Measurements from ENCODE around the gene XRCC6. TPM values are rescaled to one million over a fixed set of nuclear protein-coding genes. Genes with fewer than 3 reads are reported as not detected.
A peak's percentile ranks its signal among the peaks of the same experiment; 100 is the strongest.

The XRCC6 gene
- total and polyA plus RNA-seq, 9 of the 15 experiments (the other 6 are each of a cell fraction or from before 2014, with no cell fraction given), result 151 to 440 (median 318) TPM

DNA sequence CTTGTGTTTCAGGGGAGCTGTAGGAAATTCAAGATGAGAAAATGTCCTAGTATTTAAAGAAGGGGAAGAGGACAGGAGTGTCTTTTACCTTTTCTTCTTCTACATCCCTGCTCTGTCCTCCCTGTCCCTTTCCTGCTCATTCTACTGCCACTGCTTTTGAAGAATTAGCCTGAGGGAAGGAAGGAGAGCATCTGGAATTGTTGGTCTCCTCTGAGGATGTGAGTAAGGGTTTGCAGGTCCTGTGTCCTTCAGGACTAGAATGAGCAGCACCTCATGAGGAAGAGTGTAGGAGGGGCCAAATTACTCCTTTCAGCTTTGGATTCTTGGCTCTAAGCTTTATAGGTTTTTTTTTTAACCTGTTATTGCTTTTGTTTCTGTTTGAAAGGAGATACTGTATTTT lies 43.4 kb downstream of the XRCC6 start (continued):
- TF ChIP-seq, protein P1, sequence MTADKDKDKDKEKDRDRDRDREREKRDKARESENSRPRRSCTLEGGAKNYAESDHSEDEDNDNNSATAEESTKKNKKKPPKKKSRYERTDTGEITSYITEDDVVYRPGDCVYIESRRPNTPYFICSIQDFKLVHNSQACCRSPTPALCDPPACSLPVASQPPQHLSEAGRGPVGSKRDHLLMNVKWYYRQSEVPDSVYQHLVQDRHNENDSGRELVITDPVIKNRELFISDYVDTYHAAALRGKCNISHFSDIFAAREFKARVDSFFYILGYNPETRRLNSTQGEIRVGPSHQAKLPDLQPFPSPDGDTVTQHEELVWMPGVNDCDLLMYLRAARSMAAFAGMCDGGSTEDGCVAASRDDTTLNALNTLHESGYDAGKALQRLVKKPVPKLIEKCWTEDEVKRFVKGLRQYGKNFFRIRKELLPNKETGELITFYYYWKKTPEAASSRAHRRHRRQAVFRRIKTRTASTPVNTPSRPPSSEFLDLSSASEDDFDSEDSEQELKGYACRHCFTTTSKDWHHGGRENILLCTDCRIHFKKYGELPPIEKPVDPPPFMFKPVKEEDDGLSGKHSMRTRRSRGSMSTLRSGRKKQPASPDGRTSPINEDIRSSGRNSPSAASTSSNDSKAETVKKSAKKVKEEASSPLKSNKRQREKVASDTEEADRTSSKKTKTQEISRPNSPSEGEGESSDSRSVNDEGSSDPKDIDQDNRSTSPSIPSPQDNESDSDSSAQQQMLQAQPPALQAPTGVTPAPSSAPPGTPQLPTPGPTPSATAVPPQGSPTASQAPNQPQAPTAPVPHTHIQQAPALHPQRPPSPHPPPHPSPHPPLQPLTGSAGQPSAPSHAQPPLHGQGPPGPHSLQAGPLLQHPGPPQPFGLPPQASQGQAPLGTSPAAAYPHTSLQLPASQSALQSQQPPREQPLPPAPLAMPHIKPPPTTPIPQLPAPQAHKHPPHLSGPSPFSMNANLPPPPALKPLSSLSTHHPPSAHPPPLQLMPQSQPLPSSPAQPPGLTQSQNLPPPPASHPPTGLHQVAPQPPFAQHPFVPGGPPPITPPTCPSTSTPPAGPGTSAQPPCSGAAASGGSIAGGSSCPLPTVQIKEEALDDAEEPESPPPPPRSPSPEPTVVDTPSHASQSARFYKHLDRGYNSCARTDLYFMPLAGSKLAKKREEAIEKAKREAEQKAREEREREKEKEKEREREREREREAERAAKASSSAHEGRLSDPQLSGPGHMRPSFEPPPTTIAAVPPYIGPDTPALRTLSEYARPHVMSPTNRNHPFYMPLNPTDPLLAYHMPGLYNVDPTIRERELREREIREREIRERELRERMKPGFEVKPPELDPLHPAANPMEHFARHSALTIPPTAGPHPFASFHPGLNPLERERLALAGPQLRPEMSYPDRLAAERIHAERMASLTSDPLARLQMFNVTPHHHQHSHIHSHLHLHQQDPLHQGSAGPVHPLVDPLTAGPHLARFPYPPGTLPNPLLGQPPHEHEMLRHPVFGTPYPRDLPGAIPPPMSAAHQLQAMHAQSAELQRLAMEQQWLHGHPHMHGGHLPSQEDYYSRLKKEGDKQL (CRISPR knock-in tag; IDR thresholded peaks at IDR 0.05; ENCODE audit: borderline replicate concordance), result no peak
- TF ChIP-seq POLR2AphosphoS5 (IDR thresholded peaks at IDR 0.05; ENCODE audit: control insufficient read depth, insufficient read depth, low read depth, low read length) (0 out of 2 replicates have a peak, but pooled peaks have one; percentile 57), RBFOX2 (IDR thresholded peaks at IDR 0.05; ENCODE audit: low read depth, low read length) (no peak), MED1 (CRISPR knock-in tag; IDR thresholded peaks at IDR 0.05; ENCODE audit: borderline replicate concordance) (no peak), SAP30 (IDR thresholded peaks at IDR 0.05; ENCODE audit: borderline replicate concordance, insufficient read depth, low read depth, low read length, poor library complexity, severe bottlenecking) (no peak), EHMT2 (IDR thresholded peaks at IDR 0.05) (no peak), ESRRA (IDR thresholded peaks at IDR 0.05; ENCODE audit: borderline replicate concordance, low read depth) (no peak), NFE2 (IDR thresholded peaks at IDR 0.05; ENCODE audit: low read depth) (no peak), ARNT (IDR thresholded peaks at IDR 0.05) (no peak), CXXC5 (CRISPR knock-in tag; IDR thresholded peaks at IDR 0.05) (no peak)
- TF ChIP-seq, protein P2, sequence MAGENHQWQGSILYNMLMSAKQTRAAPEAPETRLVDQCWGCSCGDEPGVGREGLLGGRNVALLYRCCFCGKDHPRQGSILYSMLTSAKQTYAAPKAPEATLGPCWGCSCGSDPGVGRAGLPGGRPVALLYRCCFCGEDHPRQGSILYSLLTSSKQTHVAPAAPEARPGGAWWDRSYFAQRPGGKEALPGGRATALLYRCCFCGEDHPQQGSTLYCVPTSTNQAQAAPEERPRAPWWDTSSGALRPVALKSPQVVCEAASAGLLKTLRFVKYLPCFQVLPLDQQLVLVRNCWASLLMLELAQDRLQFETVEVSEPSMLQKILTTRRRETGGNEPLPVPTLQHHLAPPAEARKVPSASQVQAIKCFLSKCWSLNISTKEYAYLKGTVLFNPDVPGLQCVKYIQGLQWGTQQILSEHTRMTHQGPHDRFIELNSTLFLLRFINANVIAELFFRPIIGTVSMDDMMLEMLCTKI (IDR thresholded peaks at IDR 0.05; ENCODE audit: partially characterized antibody), result no peak
- TF ChIP-seq, protein P3, sequence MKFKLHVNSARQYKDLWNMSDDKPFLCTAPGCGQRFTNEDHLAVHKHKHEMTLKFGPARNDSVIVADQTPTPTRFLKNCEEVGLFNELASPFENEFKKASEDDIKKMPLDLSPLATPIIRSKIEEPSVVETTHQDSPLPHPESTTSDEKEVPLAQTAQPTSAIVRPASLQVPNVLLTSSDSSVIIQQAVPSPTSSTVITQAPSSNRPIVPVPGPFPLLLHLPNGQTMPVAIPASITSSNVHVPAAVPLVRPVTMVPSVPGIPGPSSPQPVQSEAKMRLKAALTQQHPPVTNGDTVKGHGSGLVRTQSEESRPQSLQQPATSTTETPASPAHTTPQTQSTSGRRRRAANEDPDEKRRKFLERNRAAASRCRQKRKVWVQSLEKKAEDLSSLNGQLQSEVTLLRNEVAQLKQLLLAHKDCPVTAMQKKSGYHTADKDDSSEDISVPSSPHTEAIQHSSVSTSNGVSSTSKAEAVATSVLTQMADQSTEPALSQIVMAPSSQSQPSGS (CRISPR knock-in tag; IDR thresholded peaks at IDR 0.05), result no peak

Data from K562 (cell line).